GM21447 (cell line): ENCODE results near the gene TMEM138.

ENCODE experiments used
- ATAC-seq: cut with Tn5 transposase; IDR thresholded peaks from one replicate; pipeline ENCODE4 v1.9.1; 2021; ENCODE audit not compliant: unreplicated experiment

TMEM138 gene

DNA sequence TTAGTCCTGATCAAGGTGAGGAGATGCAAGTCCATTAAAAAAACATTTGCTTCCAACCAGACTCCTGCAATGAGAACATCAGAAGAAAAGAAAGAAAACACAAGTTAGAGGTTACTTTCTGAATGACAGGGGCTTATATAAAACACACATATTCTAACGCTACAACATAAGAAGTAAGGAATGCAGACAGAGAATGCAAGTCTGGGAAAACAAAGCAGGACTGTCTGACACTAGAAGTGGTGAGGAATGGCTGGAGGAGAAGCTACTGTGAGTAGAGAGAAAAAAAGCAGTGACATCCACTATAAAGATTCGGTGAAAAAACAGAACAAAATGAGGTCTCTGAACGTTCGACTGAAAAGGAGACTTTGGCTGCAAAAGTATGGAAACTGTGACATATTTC is 42.5 kb downstream of the TMEM138 start:
- no peak for ATAC-seq

DNA sequence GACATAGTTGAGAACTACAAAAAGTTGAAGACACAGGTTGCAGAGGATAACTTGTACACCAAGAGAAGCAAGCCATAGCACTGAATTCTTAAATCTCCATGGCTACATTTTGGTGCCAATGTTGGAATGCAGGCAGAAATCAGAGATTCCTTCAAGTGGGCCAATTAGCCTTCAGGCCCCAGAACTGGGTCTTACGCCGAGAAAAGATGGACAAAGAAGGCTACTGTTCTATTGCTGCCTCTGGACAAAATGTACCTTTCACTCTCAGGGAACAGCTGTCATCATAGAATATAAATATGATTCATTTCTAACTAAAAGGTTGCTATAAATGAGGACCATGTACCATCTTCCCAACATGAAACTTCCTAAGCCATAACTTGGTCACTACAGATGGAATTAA is 43.9 kb downstream of the TMEM138 start:
- ATAC-seq, result no peak

DNA sequence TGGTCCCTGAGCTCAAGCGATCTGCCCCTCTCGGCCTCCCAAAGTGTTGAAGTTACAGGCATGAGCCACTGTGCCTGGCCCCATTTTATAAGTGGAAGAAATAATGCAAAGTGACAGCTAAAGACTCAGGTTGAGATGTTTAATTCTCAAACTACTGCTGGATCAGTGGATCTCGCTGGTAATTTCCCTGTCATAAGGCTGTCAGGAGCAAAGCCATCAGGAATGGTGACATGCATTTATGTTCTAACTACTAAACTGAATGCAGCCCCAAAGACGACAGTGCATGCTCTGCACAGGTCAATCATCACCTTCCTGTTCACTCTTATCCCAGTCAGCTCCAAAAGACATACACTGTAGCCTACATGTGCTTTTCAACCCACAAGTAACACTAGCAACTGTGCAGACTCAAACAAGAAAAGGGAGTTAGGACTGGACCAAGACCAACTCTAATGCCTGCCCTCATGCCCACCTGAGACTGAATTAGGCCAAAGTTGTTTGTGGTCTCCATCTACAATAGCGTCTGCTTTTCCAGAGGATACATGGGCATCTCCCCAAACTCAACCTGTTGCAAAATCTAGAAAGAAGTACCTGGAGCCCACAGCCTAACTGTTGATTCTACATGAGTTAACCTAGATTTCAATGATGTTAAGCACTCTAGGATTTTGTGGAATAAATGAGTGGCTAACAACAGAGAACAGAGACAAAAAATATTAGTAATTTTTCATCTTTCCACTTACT is 45.0 kb downstream of the TMEM138 start:
- no peak for ATAC-seq

DNA sequence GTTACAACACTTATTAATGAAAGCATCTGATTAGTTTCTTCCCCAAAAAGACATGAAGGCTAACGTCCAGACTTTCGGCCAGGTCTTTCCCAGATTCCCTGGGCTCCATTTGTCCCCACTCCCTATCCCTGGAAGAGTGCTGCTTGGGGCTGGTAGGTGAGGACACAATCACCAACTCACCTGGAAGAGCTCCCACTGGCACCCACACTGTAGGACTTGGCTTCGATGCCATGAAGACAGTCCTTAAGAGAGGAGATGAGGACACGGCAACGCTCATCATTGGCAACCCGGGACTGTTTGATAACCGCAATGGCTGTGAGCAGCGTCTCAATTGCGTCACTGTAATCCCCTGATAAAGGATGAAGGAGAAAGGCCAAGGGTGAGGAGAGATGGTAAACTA is 49.4 kb downstream of the TMEM138 start:
- ATAC-seq, result no peak

DNA sequence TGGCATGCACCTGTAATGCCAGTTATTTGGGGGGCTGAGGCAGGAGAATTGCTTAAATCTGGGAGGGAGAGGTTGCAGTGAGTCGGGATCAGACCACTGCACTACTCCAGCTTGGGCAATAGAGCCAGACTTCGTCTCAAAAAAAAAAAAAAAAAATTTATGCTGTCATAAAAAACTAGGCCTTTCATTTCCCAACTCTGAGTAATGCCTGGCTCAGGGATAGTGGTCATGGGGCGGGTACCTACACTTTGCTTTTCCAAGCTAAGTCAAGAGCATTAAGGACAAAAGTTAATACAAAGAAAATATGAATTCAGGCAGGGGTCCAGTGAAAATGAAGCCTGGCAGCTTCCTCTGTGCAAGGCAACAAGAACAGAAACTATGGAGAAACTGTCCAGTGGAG is 51.3 kb downstream of the TMEM138 start:
- ATAC-seq, result no peak

DNA sequence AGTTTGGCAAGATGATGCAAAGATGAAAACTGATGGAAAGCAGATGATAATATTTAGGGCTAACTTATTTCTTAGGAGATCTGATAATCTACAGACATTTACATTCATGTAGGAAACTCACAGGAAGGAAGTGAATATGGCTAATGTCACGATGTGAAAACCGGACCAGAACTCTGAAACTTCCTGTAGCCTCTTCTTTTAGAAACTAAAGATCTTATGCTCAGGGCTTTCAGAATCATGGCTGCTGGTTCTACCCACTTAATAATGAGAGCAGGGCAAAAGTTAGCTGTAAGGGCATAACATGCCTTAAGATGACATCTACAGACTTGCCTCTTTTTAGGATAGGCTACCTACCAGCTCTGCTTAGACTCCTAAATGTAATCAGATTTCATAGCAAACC is 52.4 kb downstream of the TMEM138 start:
- ATAC-seq, result no peak

DNA sequence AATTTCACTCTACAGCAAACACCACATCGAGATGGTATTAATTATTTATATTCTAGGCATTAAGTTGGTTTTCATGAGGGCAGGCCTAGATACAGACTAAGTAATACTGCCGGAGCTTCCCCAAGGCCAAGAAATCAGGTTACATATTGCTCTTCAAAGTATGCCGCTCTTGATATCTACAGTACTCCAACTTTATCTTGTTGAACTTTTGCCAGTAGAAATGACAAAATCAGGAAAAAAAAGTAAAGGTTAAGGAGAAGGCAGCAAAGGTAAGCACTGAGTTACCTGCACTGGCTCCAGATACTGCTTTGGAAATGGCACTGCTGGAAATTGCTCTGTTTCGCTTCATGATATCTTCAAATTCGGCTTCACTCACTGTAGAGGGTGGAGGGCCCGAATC is 53.2 kb downstream of the TMEM138 start:
- no peak for ATAC-seq

DNA sequence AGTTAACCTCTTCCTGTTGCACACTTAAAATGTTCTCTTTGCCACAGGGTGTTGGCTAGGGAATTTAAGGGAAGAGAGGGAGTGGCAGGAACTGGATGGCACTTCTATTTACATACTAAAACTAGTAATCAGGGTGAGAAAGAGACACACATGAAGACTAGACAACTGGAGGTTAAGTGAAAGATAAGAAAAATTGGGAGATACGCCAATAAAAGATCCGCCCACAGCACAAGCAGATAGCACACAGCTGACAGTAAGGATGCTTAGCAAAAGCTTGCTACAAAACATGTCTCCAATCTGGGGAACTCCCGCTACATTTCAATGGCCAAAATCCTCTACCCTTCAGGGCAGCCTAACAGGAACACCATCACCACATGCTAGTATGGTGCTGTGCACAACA is 54.8 kb downstream of the TMEM138 start:
- no peak for ATAC-seq

DNA sequence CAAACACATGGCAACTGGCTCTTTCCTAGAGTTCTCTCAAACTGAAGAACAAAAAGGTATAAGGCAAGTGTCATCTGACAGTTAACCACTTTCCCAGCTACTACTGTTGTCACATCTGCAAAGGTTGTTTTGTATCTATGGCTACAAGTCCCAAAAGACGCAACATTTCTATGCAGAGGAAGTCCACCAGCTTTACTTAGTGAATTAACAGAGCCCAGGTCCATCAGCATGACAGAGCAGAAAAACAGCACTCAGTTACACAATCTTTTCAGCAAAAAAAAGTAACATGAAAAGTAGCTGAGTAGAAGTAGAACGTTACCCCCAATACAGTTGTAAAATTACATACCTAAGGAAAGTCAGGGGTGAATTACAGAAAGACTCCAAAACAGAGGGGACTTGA is 55.5 kb downstream of the TMEM138 start:
- no peak for ATAC-seq

DNA sequence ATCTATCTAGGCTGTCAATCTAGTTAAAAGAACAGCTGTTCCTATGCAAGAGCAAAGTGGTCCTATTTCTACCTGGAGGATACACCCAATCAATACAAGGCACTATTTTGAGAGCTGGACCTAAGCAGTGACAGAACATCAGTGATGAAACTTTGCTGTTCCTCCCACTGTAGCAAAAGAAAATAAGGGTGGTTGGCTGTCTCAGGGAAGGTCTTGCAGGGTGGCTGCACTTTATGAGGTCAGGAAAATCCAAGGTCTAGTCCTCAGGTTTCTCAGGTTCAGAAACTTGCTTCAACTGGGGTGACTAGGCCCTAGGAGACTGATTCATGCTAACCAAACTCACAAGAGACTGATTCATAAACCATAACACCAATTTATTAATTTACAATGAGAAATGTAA is 56.0 kb downstream of the TMEM138 start:
- ATAC-seq, result no peak
